Activated CD8-positive, alpha-beta memory T cell treated with anti-CD3 and anti-CD28 coated beads, Interleukin-2, amount 50 U/mL, for 24 hours (primary cell): ENCODE results near the gene RGS3.
"Not testable (repeated sequence)": the region's sequence is repeated elsewhere in the genome, so short reads cannot be mapped to it uniquely, and the experiment has no call there.

Source experiments
- DNase-seq: peaks from one replicate; pipeline ENCODE4 v3.0.0-alpha.2; 2020; ENCODE audit errors: extremely low read depth

RGS3 gene

GRCh38 chr9:113463418-113464285 is at the start of gene RGS3:
Gene RGS3, plus strand, starts transcription at chr9:113463727. Its CDS starts 76 bp downstream, at chr9:113463803.
- DNase-seq = no peak

DNA sequence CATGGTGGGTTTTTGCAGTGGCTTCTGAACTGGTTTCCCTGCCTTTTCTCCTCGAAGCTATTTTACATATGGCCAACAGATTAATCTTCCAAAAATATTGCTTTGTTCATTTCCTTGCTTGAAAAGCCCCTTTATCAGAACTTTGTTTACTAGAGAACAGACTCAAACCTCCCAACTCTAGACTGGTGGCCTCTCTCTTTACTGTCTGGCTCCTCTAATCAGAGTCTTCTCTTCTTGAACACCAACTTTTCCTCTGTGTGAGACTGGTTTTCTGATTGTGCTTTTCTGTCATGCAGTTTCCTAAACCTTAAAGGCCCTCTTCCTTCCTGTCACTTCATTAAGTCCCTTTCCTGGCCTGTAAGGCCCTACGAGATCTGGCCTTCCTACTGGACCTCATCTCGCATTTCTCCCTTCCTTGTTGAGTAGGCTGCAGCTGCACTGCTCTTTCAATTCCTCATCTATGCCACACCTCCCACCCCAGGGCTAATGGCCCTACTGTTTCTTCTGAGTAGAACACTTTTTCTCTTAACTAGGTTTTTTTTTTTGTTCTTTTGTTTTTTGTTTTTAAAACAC is 47.3 kb upstream of the RGS3 start:
- DNase-seq = no peak

DNA sequence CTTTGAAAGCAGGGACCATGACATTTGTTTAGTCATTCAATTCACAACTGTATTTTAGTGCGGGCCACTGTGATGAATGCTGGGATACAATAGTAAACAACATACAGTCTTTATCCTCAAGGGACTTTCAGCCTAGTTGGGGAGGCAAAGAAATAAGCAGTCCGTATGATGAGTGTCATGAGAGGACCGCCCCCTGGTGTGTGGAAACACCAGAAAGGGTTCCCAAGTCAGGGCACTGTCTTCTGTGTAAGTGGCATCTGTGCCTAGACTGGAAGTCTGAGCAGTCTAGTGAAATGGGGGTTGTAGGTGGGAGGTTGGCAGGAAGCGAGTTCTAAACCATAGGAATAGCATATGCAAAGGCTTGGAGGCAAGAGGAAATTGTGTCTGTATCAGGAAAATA is 46.2 kb upstream of the RGS3 start:
- DNase-seq = no peak

DNA sequence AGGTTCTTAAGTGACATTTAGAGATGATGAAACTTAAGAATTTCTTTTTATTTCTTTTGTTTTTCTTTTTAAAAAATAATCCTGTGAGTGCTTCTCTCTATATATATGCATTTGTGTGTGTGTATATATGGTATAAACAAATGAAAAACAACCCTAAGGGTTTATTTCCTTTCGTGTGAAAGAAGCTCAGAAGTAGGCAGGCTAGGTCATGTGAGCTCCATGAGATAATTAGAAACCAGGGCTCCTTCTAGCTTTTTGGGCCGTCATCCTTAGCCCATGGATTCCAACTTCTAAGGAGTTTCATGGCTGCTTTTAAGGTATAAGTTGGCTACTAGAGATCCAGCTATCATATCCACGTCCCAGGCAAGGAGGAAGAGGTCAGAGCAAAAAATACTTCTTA is 41.8 kb upstream of the RGS3 start:
- DNase-seq = no peak

- no peak for DNase-seq
These were observed 38.5 kb upstream of the RGS3 start for GRCh38 chr9:113425072-113425471.

GRCh38 chr9:113426701-113427100 is 36.8 kb upstream of the RGS3 start:
- no peak for DNase-seq

DNA sequence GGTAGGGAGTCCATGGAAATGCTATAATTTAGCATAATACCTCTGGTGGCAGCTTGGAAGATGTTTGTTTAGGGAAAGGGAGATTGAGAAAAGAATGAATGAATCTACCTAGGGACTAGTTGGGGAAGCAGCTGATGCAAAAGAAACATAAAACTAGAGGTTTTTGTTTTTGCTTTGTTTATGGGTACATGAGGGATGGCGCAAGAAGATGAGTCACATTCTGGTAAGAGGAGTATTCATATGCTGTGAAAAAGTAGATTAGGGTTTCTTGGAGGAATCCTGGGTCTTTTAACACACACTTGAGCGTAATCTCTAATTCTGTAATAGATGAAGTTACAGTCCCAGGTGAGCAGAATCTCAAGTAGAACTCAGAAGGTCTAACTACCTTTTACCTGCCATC is 35.9 kb upstream of the RGS3 start:
- DNase-seq = no peak

DNA sequence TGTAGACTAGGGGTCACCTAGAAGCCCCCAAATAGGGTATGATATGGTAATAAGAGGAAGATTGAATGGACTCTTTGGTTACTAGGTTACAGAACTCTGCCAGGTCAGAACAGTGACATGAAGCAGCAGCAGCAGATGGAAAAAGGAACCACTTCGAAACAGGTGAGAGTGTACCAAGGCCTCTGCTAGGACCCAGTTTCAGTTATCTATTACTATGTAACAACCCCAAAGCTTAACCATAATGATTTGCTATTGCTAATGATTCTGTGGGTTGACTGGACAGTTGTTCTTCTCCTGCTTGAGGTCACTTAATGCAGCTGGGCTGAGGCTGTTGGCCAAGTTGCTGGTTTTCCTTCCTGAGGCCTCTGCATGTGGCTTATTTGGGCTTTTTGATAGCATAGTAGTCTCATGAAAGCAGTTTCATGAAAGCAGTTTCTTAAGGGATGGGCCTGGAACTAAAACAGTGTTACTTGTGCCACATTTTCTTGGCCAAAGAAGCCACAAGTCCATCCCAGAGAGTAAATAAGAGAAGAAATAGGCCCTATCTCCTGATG is 35.4 kb upstream of the RGS3 start:
- DNase-seq = no peak

- DNase-seq = no peak
These were observed 32.3 kb upstream of the RGS3 start for GRCh38 chr9:113431191-113431590.

GRCh38 chr9:113436728-113437515 is 26.6 kb upstream of the RGS3 start:
- DNase-seq = no peak

- not testable (repeated sequence) for DNase-seq
These were observed 25.8 kb upstream of the RGS3 start for GRCh38 chr9:113437716-113438115.

GRCh38 chr9:113444736-113445135 is 18.8 kb upstream of the RGS3 start:
- DNase-seq = no peak

DNA sequence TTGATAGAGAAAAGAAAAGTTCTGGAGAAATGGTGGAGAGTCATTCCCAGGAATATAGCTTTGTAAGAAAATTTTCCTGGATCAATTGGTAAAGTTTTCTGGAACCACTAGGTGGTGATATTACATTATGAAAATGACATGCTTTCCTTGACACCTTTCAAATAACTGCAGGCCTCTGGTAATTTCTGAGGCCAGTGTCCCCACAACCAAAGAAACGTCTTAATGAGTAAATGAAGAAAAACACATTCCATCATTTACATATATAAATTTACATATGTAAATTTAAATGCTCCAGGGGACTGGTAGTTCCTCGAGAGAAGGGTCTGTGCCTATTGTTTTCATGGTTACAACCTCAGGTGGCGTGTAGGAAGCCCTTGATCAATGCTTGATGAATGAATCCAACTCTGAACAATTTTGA is 17.2 kb upstream of the RGS3 start:
- DNase-seq = no peak

DNA sequence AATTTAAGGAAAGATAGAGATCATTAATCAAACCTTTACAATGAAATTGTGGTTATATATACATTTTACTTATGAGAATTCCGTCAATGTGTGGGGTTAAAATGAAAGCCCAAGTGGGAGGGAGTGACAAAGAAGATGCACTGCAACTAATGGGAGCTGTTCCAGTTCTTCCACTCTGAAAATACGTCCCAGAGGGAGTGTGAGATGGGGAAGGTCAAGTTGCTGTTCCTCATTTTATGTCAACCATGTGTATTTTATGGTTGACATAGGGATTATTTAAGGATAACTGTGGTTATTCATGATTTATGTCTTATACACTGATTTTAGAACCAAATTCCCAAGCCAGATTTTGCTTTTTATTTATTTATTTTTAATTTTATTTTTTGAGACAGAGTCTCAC is 14.2 kb upstream of the RGS3 start:
- DNase-seq = no peak

- DNase-seq = no peak
These were observed 11.4 kb upstream of the RGS3 start for GRCh38 chr9:113452113-113452605.

- no peak for DNase-seq
These were observed 8.4 kb upstream of the RGS3 start for GRCh38 chr9:113454914-113455761.

DNA sequence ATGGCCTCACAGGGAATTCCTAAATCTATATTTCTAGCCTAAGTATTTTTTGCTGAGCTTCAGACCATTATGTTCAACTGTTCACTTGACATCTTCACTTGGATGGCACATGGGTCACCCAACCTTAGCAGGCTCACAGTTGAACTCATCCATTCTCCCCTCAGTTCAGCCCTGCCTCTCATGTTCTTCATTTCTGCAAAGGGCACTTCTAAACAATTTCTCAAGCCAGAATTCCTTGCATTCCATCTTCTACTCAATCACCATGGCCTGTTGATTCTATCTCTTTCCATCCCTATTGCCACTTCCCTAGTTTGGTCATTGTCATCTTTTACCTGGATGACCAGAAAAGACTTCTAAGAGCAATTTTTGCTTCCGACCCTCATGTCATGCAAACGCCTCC is 7.3 kb upstream of the RGS3 start:
- no peak for DNase-seq

DNA sequence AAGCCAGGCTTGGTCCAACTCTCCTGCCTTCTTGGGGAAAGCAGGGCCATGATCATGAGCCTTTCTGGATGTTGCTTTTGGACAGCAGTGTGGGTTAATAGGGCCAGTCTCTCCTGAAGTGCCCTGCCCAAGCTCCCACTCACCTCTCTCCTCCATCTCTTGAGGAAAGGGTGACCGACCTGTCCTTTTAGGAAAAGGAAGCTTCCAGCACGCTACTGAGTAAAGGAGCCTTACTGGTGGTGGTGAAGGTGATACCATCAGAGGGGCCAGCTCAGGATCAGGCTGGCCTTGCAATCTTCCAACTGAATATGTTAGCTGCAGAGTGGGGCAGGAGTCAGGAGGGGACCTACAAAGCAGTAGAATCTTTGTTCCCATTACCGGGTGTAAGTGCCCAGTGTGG is 2.2 kb upstream of the RGS3 start:
- no peak for DNase-seq

GRCh38 chr9:113461943-113462342 is 1.6 kb upstream of the RGS3 start:
- DNase-seq = no peak

DNA sequence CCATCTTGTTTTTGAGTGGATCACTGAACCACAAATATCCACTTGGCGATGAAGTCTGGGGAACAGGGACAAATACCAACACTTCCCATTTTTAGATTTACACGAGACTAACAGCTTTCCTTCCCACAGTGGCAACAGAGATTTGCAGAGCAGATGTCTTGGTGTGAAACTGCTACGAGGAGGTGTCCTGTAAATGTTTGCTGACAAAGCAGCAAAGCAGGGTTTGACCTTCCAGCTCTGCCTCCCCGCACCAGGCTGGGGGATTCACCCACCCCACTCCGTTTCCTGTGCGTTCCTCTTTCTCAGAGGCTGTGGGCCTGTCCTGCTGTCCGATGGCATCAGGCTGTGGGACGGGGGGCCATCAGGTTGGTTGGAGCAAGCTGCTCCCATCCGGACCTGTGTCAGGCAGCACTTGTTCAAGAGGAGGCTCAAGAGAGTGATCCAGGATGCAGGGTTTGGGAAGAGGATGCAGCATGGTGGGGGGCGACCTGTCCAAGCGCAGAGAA is 693 bp upstream of the RGS3 start:
- no peak for DNase-seq

GRCh38 chr9:113464286-113464660 is 746 bp downstream of the RGS3 start:
- DNase-seq = no peak
